ENCODE measurements around the gene PLXNB2.

- TF ChIP-seq CTCF (conservative IDR thresholded peaks at IDR 0.05; ENCODE audit: low read depth, low read length) (no peak), EZH2 (IDR thresholded peaks at IDR 0.05; ENCODE audit: borderline replicate concordance, low read depth, low read length, poor library complexity, severe bottlenecking) (no peak)
Observed at GRCh38 chr22:50274771-50275170, 32.7 kb downstream of the PLXNB2 start.

Measured in A673 (cell line).